K562 (cell line): Measurements from ENCODE around the gene MYLK4. TPM values are rescaled to one million over a fixed set of nuclear protein-coding genes. Genes with fewer than 3 reads are reported as not detected.

ENCODE experiments used
- ARID3A ChIP-seq: IDR thresholded peaks from 2 replicates; pipeline ENCODE4 v1.6.1; 2012; ENCODE audit warnings: low read depth, low read length, improper control_type of control experiment, borderline replicate concordance
- CAMTA2 ChIP-seq: fragments of 250-450 bp; sonication (Bioruptor Pico); conservative IDR thresholded peaks from 2 replicates; pipeline ENCODE4 v1.5.1; 2022
- CBFA2T3 ChIP-seq: fragments of 450-650 bp; IDR thresholded peaks from 2 replicates; pipeline ENCODE4 v1.6.1; 2017
- E2F3 ChIP-seq: fragments of 250-450 bp; sonication (Bioruptor Pico); IDR thresholded peaks from 2 replicates; pipeline ENCODE4 v1.4.0; 2020; ENCODE audit warnings: mild to moderate bottlenecking
- E2F4 ChIP-seq: sonication (generic); formaldehyde crosslinking; IDR thresholded peaks from 2 replicates; pipeline ENCODE4 v1.8.0; 2022; ENCODE audit warnings: mild to moderate bottlenecking, low read depth, missing genetic modification reagents
- FOXJ2 ChIP-seq: fragments of 200-800 bp; sonication (Bioruptor generic); IDR thresholded peaks from 2 replicates; pipeline ENCODE4 v1.6.1; 2016; ENCODE audit warnings: missing genetic modification characterization, missing compliant biosample characterization
- FOXJ3 ChIP-seq: sonication (generic); formaldehyde crosslinking; IDR thresholded peaks from 2 replicates; pipeline ENCODE4 v1.4.0; 2020; ENCODE audit warnings: mild to moderate bottlenecking, missing genetic modification reagents
- JUN ChIP-seq, 2 experiments: sonication (generic) in 1 of 2; formaldehyde crosslinking in 1 of 2; IDR thresholded peaks; 2 replicates each; pipeline versions ENCODE4 v1.6.1 to v1.8.0; 2012 to 2022; ENCODE audit warnings: borderline replicate concordance in 2 of 2, mild to moderate bottlenecking in 2 of 2, improper control_type of control experiment in 1 of 2, low read depth in 1 of 2, low read length in 1 of 2, missing genetic modification reagents in 1 of 2
- NEUROD1 ChIP-seq: fragments of 150-350 bp; IDR thresholded peaks from 2 replicates; pipeline ENCODE4 v1.6.1; 2014; ENCODE audit warnings: borderline replicate concordance, low read length, low read depth; ENCODE audit not compliant: partially characterized antibody
- RBBP5 ChIP-seq: fragments of 200-600 bp; sonication (generic); IDR thresholded peaks from 2 replicates; pipeline ENCODE4 v1.6.1; 2012; ENCODE audit warnings: borderline replicate concordance, mild to moderate bottlenecking, low read length, control low read depth, inconsistent platforms; ENCODE audit not compliant: insufficient read depth, poor library complexity, severe bottlenecking
- TAF1 ChIP-seq: IDR thresholded peaks from 2 replicates; pipeline ENCODE4 v1.6.1; 2011; ENCODE audit warnings: mild to moderate bottlenecking, low read length, moderate library complexity; ENCODE audit not compliant: insufficient read depth, control insufficient read depth, severe bottlenecking; ENCODE audit errors: extremely low read depth
- ZBTB33 ChIP-seq: sonication (generic); formaldehyde crosslinking; IDR thresholded peaks from 2 replicates; pipeline ENCODE4 v1.8.1; 2023; ENCODE audit warnings: mild to moderate bottlenecking, missing genetic modification reagents
- ZNF507 ChIP-seq: conservative IDR thresholded peaks from 2 replicates; pipeline ENCODE4 v1.6.1; 2017; ENCODE audit warnings: missing genetic modification characterization, missing compliant biosample characterization
- polyA plus RNA-seq, 8 experiments: library from polyadenylated mRNA; depleted of rRNA in 4 of 8; stranded (reverse) in 5 of 8; unstranded in 3 of 8; fragments of >200 nt; fragmentation: Nextera tagmentation in 2 of 8; fragmentation: Illumina TruSeq in 1 of 8; extraction: Ambion mirVana in 2 of 8; extraction: Trizol in 1 of 8; gene quantifications; 2 replicates each; pipeline versions ENCODE4 v1.2.1 to v1.2.3, GENCODE V29; 2011 to 2014; ENCODE audit warnings: inconsistent platforms in 1 of 8, missing spikeins in 1 of 8
- total RNA-seq, 7 experiments: library from RNA; depleted of rRNA in 6 of 7; stranded (reverse); fragments of >200 nt in 6 of 7; fragmentation: Illumina TruSeq in 2 of 7; extraction: Trizol in 2 of 7; gene quantifications; 2 replicates each; pipeline versions ENCODE4 v1.2.1 to v1.2.3, GENCODE V29; 2011 to 2021; ENCODE audit warnings: low replicate concordance in 1 of 7
- TF ChIP-seq, protein P1 (sequence below), 3 experiments: IDR thresholded peaks in 2 of 3; conservative IDR thresholded peaks in 1 of 3; 2 replicates each; pipeline ENCODE4 v1.5.1; 2011 to 2012; ENCODE audit warnings: low read length in 3 of 3, mild to moderate bottlenecking in 3 of 3, control low read depth in 2 of 3, improper control_type of control experiment in 1 of 3, inconsistent platforms in 1 of 3, low read depth in 1 of 3, mixed read lengths in 1 of 3, moderate library complexity in 1 of 3; ENCODE audit not compliant: insufficient read depth in 2 of 3
- TF ChIP-seq, protein P2 (sequence below): conservative IDR thresholded peaks from 2 replicates; pipeline ENCODE4 v1.6.1; 2011; ENCODE audit warnings: low read depth, mild to moderate bottlenecking, low read length; ENCODE audit not compliant: control insufficient read depth
- TF ChIP-seq, protein P3 (sequence below), 2 experiments: fragments of 450-650 bp in 1 of 2; sonication (generic) in 1 of 2; formaldehyde crosslinking in 1 of 2; IDR thresholded peaks in 1 of 2; conservative IDR thresholded peaks in 1 of 2; 2 replicates each; pipeline versions ENCODE4 v1.6.1 to v1.8.1; 2016 to 2023; ENCODE audit warnings: mild to moderate bottlenecking in 2 of 2, moderate library complexity in 2 of 2, inconsistent platforms in 1 of 2, missing genetic modification reagents in 1 of 2

MYLK4 gene
- total and polyA plus RNA-seq, 9 of the 15 experiments (the other 6 are each of a cell fraction or from before 2014, with no cell fraction given): 0.01 to 0.15 (median 0.06) TPM

DNA sequence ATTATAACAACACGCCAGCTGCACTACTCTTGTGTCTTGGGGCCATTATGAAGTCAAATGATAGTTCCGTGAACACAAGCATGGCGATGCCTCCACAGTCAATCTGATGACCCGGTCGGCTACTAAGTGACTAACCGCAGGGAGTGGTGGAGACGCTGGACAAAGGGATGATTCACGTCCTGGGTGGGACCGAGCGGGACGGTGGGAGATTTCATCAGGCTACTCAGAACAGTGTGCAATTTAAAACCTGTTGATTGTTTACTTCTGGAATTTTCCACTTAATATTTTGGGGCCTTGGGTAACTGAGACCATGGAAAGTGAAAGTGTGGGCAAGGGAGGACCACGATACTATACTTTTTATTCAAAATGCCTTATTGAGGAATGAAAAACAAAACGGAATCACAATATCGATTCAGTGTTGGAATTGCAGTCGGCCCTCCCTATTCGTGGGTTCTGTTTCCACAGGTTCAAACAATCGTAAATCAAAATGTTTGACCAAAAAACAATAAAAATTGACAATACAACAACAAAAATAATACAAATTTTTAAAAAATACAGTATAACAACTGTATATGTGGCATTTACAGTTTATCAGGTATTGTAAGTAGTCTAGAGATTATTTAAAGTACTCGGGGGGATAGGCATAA lies 66.5 kb downstream of the MYLK4 start (continued):
- TF ChIP-seq, protein P1, sequence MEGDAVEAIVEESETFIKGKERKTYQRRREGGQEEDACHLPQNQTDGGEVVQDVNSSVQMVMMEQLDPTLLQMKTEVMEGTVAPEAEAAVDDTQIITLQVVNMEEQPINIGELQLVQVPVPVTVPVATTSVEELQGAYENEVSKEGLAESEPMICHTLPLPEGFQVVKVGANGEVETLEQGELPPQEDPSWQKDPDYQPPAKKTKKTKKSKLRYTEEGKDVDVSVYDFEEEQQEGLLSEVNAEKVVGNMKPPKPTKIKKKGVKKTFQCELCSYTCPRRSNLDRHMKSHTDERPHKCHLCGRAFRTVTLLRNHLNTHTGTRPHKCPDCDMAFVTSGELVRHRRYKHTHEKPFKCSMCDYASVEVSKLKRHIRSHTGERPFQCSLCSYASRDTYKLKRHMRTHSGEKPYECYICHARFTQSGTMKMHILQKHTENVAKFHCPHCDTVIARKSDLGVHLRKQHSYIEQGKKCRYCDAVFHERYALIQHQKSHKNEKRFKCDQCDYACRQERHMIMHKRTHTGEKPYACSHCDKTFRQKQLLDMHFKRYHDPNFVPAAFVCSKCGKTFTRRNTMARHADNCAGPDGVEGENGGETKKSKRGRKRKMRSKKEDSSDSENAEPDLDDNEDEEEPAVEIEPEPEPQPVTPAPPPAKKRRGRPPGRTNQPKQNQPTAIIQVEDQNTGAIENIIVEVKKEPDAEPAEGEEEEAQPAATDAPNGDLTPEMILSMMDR (IDR thresholded peaks at IDR 0.05 in 2 of 3, conservative IDR thresholded peaks at IDR 0.05 in 1 of 3; ENCODE audit: insufficient read depth in 2 of 3, low read depth in 1 of 3, low read length in 3 of 3): no peak
- TF ChIP-seq E2F4 (no peak), ZNF507 (no peak), CBFA2T3 (no peak), E2F3 (CRISPR knock-in tag) (no peak), CAMTA2 (CRISPR knock-in tag) (no peak), TAF1 (no peak), RBBP5 (no peak), FOXJ2 (tag) (no peak), JUN (IDR thresholded peaks at IDR 0.05; ENCODE audit: borderline replicate concordance, low read depth, low read length) (peak; percentile 85; the same call in 1 of the 2 replicates), JUN (CRISPR knock-in tag; IDR thresholded peaks at IDR 0.05; ENCODE audit: borderline replicate concordance) (0 out of 2 replicates have a peak, but pooled peaks have one; percentile 39), ARID3A (no peak), ZBTB33 (CRISPR knock-in tag) (no peak), FOXJ3 (CRISPR knock-in tag) (no peak), NEUROD1 (peak; percentile 38)
- TF ChIP-seq, protein P2, sequence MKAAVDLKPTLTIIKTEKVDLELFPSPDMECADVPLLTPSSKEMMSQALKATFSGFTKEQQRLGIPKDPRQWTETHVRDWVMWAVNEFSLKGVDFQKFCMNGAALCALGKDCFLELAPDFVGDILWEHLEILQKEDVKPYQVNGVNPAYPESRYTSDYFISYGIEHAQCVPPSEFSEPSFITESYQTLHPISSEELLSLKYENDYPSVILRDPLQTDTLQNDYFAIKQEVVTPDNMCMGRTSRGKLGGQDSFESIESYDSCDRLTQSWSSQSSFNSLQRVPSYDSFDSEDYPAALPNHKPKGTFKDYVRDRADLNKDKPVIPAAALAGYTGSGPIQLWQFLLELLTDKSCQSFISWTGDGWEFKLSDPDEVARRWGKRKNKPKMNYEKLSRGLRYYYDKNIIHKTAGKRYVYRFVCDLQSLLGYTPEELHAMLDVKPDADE: no peak
- TF ChIP-seq, protein P3, sequence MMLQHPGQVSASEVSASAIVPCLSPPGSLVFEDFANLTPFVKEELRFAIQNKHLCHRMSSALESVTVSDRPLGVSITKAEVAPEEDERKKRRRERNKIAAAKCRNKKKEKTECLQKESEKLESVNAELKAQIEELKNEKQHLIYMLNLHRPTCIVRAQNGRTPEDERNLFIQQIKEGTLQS (IDR thresholded peaks at IDR 0.05): peak; percentile 85
- TF ChIP-seq, protein P3 (CRISPR knock-in tag; conservative IDR thresholded peaks at IDR 0.05): no peak
